EH (cell line): Measurements from ENCODE around the gene USP2.

Experiments used
- DNase-seq: peaks from one replicate; pipeline ENCODE4 v3.0.0-alpha.2; 2015; ENCODE audit warnings: low read depth

USP2 gene

DNA sequence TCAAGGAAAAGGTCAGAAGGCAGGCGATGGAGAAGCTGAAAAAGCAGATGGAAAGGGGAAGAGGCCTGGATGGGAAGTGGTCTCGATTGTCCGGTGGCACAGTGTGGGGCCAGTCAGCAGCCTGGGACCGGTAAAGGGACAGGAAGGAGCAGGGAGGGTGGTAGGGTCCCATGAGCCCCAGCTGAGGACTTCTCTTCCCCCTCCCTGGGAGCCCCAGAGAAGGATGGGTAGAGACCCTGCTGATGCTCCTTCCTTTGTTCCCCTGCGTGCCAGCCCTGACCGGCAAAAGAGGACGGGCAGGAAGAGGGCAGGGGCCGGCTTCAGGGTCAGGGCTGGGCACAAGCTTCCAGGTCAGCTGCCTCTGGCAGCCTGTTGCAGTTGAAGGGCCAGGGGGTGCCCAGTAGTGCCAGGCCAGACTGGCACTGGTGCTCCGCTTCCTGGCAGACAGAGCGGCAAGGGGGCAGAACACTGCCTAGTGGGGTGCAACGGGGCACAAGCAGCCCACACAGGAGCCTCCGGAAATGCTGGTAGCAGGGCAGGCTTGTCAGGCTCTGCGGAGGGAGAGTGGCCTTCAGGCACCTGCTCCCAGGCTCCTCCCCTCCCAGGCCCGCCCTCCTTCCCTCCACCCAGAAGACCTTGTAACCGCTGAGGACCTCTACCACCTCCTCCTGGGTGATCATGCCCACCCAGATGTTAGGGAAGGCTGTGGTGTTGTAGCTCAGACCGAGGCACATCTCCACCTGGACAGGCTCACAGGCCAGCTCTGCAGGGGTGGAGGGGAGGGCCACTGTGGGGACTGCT lies 40.1 kb downstream of the USP2 start:
- DNase-seq = no peak

DNA sequence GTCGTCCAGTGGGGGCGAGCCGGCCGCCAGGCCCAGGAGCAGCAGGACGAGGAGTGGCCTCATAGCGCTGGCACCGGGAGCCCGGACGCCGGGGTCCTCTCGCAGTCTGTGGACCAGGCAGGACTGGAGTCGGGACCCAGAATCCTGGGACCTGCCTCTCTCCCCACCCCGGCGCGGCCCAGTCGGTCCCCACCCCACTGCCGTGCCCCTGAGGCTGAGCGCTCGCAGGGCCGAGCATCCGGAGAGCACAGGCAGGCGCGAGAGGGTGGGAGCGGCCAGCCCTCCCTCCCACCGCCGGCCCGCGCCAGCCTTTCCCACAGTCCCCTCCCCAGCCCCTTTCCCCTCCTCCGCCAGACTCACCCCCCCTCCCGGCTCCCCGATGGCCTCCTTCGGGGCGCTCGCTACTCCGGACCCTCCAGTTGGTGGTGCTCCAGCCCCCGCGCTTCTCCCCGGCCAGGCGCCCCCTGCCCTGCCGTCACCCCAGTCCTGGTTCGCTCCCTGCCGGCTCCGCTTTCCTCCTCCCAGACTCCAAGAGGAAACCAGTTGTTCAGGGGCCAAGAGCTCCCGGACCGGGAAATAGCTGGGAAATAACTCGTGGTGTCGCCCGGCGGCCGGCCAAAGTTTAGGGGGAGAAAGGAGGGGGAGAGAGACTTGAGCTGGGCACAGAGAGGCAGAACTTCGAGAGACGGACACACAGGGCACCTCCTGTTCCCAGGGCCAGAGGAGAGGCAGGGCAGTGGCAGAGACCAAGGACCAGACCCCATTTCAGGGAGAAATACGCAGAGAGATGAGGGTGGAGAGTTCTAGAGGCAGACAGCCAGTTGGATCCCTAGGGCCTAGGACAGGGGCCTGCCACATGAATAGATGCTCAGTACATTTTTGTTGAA lies 40.9 kb downstream of the USP2 start, which contains the start of gene C1QTNF5:
C1QTNF5 (minus strand) TSS at position 549 of the 887 bp plus-strand sequence; CDS start at position 63, 486 bp downstream.
- DNase-seq = peak; percentile 91

DNA sequence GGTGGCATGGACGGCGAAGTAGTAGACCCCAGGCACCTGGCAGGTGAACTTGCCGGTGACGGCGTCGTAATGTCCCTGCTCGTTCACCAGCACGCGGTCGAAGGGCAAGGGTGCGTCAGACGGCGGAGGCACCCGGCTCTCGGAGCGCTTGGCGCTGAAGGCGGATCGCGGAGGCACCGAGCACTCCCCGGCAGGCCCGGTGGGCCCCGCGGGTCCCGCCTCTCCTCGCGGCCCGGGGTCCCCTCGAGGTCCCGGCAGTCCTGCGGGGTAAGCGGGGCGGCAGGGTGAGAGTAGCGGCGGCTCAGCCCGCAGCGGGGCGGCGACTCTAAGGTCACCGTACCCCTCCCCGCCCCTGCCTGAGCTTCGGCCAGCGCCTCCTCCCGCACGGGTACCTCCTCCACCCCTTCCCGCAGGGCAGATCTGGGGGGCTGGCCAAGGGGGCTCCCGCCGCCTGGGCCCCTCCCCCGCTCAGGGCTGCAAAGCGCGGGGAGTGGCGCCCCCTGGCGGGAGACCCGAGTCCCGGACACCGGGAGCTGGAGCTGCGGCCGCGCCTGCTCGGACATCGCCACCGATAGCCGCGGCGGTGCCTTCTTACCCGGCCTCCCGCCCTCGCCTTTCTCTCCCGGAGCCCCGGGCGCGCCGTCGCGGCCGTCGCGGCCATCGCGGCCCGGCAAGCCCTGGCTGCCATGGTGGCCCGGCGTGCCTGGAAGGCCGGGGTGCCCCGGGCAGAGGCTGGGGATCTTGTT lies 41.7 kb downstream of the USP2 start:
- DNase-seq = peak; percentile 72

DNA sequence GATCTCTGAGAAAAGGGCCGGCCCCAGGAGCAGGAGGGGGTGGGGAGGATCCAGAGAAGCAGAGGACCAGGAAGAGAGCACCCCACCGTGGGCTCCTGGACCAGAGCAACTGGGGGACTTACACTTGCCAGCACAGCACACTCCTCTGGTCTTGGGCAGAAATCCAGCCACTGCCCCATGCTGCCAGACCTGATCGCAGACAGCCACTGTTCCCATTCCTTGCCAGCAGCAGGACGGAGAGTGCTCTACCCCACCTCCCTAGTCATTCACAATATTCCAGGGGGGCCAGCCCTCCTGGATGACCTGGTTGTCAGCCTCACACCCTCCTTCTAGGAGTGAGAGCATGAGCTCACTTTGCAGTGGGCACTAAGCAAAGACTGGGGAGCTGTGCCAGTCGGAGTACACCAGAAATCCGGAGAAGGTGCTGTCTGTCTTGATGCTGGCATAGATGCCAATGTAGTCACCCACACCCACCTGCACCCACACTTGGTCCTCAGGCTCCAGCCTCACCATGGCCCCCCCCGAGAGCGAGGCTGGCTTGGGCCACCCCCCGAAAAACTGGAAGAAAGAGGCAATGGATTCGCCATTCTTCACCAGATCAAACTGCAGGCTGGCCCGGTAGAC lies 42.4 kb downstream of the USP2 start:
- peak; percentile 22 for DNase-seq

DNA sequence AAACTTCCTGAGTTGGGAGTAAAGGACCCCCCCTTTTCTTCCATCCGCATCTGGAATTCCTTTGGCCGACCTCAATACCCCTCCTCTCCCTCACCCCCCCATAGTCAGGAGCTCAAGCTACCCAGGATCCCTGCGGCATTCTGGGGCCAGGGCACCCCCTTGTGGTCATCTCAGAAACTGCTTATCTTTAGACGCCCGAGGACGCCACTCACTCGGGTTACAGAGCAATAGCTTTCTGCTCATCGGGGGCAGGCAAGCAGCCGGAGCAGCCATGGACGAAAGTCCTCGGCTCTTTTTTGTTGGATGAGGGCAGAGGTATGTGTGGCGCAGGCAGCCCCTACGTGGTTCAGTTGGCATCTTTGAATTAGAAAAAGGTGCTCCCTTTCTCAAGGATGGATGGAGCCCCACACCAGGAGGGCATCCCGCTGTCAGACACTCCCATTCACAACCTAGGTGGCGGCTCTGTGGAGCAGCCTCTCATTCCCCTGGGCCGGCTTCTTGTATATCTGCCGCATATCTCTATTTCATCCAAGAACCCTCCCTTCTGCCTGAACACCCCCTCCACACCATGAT lies 43.1 kb downstream of the USP2 start:
- DNase-seq = peak; percentile 87

DNA sequence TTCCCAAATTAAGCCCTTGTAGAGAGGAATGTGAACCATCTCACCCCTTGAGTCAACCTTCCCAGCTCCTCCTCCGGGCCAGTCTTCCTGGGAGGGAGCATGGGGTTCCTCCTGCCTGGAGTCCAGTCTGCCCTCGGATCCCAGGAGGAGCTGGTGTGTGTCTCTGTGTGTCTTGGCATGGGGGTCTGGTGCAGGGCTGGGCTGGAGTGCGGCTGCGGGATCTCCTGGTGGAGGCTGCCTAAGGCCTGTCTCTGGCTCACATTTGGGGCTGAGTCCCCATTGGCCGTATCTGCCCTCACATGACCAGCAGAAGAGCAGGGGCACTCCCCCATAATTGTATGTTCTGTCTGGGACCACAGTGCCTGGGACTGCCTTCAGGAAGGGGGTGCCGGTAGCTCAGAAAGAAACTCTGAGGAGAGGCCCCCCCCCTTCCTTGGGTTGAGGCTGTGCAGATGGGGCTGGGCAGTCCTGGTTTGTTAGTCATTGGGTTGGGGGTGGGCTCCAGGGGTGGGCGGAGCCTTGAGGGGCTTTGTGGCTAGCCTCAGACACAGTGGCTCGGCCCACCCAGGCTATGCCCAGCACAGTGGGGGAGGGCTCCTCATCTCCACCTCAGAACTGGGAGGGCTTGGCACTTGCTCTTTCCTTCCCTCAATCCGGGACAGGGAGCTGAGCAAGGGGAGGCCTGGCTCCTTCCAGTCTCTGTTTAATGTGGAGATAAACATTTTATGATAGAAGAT lies 43.7 kb downstream of the USP2 start:
- DNase-seq = peak; percentile 89

DNA sequence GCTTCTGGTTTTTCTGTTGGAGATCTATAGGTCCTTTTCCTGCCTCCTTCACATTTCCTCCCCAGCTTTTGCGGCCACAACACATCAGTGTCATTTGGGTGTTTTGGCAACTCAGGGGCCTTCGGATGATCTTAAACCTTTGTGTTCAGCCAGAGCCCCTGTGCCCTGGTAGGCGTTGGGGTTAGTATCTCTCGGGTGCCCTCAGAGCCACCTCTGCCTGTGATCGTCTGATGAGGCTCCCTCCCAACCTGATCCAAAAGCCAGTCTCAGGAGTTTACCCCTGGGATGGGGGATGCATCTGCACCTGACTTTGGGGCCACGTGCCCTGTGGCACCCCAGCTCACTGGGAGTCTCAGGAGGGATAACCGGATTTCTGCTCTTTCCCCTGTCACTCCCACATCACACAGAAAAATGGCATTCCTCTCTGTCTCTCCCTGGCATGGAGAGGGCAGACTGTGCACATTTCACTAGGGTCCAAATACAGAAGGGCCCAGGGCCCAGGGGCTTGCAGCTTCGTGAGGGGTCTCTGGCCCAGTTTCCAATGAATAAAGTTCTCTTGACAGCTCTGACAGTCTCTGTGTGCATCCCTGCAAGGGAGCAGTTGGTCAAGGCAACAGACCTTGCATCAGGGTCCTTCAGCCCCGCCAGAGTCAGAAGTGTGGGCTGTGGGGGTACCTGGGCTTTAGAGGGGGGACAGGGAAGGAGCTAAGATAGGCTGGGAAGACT lies 44.6 kb downstream of the USP2 start:
- no peak for DNase-seq

DNA sequence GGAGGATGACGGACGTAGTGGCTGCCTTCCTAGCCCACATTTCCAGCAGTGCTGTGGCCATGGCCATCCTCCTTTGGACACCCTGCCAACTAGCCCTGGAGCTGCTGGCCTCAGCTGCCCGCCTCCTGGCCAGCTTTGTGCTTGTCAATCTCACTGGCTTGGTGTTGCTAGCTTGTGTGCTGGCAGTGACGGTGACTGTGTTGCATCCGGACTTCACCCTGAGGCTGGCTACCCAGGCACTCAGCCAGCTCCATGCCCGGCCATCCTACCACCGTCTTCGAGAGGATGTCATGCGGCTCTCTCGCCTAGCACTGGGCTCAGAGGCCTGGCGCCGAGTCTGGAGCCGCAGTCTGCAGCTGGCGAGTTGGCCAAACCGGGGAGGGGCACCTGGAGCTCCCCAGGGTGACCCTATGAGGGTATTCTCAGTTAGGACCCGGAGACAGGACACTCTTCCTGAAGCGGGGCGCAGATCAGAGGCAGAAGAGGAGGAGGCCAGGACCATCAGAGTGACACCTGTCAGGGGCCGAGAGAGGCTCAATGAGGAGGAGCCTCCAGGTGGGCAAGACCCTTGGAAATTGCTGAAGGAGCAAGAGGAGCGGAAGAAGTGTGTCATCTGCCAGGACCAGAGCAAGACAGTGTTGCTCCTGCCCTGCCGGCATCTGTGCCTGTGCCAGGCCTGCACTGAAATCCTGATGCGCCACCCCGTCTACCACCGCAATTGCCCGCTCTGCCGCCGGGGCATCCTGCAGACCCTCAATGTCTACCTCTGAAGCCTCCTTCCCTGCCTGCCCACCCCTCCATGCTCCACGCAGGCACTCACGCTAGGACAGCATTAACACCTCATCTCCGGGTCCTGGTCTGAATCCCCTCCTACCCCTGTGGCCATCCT lies 45.6 kb downstream of the USP2 start:
- no peak for DNase-seq

DNA sequence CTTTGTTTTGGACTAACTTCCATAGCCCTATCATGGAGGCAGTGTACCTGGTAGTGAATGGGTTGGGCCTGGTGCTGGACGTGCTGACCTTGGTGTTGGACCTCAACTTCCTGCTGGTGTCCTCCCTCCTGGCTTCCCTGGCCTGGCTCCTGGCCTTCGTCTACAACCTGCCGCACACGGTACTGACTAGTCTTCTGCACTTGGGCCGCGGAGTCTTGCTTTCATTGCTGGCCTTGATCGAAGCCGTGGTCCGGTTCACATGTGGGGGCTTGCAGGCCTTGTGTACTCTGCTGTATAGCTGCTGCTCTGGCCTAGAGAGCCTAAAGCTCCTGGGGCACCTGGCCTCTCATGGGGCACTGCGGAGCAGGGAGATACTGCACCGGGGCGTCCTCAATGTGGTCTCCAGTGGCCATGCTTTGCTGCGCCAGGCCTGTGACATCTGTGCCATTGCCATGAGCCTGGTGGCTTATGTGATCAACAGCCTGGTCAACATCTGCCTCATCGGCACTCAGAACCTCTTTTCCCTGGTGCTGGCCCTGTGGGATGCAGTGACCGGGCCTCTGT lies 46.3 kb downstream of the USP2 start:
- no peak for DNase-seq

DNA sequence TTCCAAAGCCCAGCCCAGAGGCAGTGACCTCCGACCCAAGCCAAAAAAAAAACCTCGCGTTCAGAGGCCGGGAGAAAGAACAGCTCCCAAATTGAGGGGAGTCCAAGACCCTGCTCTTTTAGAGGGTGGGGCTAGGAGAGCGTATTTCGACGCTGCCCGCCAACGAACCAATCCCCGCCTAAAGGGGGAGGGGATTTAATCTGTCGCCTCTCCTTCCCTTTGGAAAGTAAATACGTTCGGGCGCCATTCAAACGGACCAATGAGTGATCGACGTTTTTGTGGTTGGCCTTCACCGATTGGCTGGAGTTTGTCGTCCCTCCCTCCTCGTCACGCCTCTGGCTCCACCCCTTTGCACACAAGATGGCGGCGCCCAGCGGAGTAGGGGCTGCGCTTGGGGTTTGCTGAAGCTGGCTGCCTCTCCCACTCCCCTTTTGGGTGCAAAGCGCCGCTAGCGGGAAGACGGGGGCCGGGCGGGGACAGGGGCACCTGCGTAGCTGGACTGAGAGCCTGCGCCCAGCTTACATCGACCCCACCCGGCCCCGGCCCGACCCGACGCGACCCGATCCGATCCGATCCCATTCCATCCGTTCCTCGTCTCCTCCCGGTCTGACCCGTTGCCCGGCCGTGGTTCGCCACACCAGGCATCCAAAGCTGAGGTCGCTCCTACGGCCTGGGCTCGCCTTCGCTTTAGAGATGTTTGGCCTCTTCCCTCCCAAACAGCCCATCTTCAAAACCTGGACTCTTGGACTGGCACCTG lies 47.1 kb downstream of the USP2 start, which contains the start of gene RNF26:
RNF26 (plus strand) TSS at position 354 of the 757 bp plus-strand sequence. CDS start 596 bp downstream, outside the sequence.
- peak; percentile 98 for DNase-seq

DNA sequence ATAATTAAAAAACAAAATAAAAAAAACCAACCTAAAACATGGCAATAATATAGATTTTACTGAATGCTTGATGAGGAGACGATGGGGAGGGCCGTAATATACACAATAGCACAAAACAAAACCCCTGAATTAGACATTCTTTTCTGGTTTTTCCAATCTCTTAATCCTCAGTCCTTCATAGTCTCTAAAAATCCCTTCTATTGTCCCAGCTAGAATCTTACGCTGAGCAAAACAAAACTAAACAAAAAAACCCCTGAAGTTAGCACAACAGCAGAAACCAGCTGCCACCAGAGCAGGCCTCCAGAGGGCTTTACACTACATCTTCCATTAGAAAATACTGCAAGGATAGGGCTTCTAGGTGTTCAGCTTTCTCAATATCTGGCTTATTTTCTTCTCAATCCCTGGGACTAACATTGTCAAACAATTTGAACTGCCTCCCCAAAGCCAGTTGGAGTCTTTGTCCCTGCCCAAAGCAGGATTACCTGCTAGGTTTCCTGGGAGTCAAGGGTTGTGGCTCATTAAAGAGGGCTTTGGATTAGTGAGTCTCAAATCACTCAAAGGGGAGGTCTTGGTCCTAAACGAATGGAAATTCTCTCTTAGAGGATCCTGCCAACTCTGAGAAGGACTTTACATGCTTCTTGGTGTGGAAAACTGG lies 49.3 kb downstream of the USP2 start:
- DNase-seq = no peak

DNA sequence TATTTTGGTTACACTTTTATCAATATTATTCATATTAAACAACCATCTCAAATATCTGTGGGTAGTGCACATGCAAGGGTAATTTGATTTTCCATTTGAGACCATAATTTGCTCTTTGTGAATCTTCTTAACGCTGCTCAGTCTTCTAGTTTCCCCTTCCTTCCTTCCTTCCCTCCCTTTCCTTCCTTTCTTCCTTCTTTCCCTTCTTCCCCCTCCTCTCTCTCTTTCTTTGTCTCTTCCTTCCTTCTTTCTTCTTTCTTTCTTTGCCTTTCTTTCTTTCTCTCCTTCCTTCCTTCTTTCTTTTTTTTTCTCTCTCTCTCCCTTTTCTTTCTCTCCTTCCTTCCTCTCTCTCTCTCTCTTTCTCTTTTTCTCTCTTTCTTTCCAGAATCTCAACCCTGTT lies 51.3 kb downstream of the USP2 start:
- DNase-seq = no peak

DNA sequence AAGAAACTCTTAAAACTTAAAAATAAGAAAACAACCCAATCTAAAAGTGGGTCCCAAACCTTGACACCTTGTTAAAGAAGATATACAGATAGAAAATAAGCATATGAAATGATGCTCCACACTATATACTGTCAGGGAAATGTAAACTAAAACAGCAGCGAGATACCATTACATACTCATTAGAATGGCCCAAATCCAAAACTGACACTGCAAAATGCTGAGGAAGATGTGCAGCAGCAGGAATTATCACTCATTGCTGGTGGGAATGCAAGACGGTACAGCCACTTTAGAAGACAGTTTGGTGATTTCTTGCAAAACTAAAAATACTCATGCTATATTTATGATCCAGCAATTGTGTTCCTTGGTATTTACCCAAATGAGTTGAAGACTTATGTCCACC lies 52.2 kb downstream of the USP2 start:
- DNase-seq = no peak

DNA sequence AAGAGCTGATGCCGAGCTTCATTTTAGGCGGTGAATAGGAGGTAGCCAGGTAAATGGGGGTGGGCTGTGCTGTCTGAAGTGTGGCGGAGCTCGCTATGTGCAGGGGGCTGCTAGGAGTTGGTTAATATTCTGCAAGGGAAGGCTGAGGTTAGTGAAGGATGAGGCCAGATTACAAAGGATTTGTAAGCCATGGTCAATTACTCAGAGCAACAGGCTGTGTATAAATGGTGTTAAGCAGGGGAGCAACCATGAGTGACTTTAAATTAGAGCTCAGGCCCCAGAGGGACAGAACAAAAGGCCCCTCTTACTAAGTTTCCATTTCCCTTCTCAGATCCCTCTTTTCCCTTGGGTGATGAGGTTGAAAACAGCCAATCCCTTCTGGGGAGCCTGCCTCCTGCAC lies 57.3 kb downstream of the USP2 start:
- DNase-seq = no peak

DNA sequence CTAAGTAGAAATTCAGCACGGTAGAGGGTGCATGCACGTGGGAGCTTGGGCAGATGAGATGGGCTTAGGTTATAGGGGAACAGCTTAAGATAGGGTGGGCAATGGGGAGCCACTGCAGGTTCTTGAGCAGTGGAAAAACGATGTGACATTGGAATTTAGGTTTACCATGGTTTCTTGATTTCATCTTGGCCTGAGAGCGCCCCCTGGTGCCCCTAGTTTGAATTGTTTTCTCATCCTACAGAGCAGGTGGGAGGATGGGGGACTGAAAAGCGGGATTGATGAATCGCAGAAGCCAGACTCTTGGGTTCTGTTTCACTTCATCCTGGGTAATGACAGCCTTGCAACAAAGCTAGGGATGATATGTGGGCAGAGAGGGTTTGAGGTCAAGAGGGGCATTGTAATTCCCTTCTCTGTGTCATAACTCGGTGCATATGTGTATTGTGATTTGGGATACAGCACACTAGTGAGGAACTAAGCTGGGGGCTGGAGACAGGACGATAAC lies 57.9 kb downstream of the USP2 start:
- DNase-seq = peak; percentile 69

DNA sequence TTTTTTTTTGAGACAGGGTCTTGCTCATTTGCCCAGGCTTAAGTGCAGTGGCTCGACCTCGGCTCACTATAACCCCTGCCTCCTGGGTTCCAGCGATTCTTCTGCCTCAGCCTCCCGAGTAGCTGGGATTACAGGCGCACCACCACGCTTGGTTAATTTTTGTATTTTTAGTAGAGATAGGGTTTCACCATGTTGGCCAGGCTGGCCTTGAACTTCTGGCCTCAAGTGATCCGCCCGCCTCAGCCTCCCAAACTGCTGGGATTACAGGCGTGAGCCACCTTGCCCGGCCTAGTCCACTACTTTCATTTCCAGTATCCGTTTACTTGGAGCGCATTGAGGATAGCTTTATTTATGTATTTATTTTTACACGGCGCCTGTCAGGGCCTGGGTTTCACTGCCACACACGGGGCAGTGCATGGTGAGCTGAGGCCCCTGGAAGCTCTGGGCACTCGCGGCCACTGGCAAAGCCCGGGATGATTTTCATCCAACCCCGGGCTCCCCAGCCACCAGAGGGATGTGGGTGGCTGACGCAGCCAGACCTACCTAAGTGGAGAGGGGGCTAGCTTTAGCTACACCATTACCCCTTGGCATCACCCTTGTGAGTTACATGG lies 58.5 kb downstream of the USP2 start:
- no peak for DNase-seq

DNA sequence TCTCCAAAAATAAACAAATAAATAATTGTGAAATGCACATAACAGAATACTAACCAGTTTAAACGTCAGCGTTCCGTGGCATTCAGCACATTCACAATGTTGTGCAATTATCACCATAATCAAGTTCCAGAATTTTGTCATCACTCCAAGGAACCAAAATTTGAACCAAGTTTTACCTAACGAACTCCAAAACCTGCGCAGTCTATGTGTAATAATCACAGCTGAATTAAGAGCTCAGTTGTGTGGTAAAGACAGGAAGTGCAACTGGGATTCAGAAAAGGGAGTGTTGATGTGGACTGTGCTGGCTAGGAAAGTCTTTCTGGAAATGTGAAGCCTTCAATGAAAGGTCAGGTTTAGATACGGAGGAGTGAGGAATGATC lies 59.1 kb downstream of the USP2 start:
- no peak for DNase-seq
